ENCODE data around the gene NEUROD6. TPM values are rescaled to one million over a fixed set of nuclear protein-coding genes. Genes with fewer than 3 reads are reported as not detected.

Gene NEUROD6
- polyA plus RNA-seq, 3 donors: not detected

DNA sequence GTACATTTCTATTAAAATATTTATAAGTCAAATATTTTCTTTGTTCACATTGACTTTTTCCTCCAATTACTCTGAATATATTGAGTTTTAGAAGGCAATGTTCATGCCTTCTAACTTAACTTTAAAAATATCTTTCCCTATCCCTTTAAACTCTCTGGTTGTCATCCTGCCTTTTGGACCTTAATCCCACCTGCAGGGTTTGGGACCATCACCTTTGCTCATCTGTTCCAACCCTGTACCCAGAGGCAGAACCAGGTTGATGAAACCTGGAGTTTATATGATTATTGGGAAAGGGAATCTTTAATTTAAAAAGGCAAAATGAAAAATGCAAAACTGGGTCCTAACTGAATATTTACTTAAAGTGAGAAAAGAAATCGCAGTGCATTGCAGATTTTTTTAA lies 24.8 kb downstream of the NEUROD6 start:
- Mint-ChIP-seq H3K9me3 (peaks cover 0 to 4% (median 0%) of the 10 kb centered on the region in 7 donors), H3K36me3 (no peaks in the 10 kb centered on the region), H3K27me3 (ENCODE audit: low read depth in 3 of 3) (peaks cover 0 to 2% (median 0%) of the 10 kb centered on the region in 3 donors), H3K4me3 (no peak overlapping the region), H3K27ac (no peak overlapping the region), H3K4me1 (no peaks in the 10 kb centered on the region)
- Histone ChIP-seq H3K36me3 (replicated peaks in 1 of 2; ENCODE audit: control insufficient read depth in 1 of 2, insufficient read depth in 2 of 2, low read length in 2 of 2) (no peaks in the 10 kb centered on the region), H2AFZ (ENCODE audit: insufficient read depth, low read depth, low read length, poor library complexity, severe bottlenecking) (no peak overlapping the region), H3K4me3 (replicated peaks in 1 of 3; ENCODE audit: low read depth in 2 of 3, low read length in 3 of 3) (no peak overlapping the region), H3K9me3 (replicated peaks in 1 of 2; ENCODE audit: control insufficient read depth in 1 of 2, insufficient read depth in 1 of 2, low read length in 2 of 2) (no peaks in the 10 kb centered on the region), H3K79me2 (ENCODE audit: insufficient read depth, low read length) (no peaks in the 10 kb centered on the region), H3K4me2 (replicated peaks; ENCODE audit: extremely low read depth, low read length, poor library complexity, severe bottlenecking) (no peak overlapping the region), H4K20me1 (ENCODE audit: insufficient read depth, low read length) (no peaks in the 10 kb centered on the region), H3K4me1 (ENCODE audit: control insufficient read depth in 1 of 2, insufficient read depth in 2 of 2, low read length in 2 of 2) (no peaks in the 10 kb centered on the region), H3K27ac (ENCODE audit: low read depth in 1 of 2, low read length in 2 of 2) (no peak overlapping the region), H3K9ac (ENCODE audit: insufficient read depth, low read length, poor library complexity, severe bottlenecking) (no peak overlapping the region), H3K27me3 (ENCODE audit: control insufficient read depth in 2 of 2, insufficient read depth in 2 of 2, low read length in 2 of 2) (no peaks in the 10 kb centered on the region)
- no CpG with 5 or more reads among the region's 1 CpG for whole genome bisulfite sequencing (ENCODE audit: insufficient coverage)
- no peak for DNase-seq
- intact Hi-C loops (cut with micrococcal nuclease): no loop called here
- TF ChIP-seq, protein P1, sequence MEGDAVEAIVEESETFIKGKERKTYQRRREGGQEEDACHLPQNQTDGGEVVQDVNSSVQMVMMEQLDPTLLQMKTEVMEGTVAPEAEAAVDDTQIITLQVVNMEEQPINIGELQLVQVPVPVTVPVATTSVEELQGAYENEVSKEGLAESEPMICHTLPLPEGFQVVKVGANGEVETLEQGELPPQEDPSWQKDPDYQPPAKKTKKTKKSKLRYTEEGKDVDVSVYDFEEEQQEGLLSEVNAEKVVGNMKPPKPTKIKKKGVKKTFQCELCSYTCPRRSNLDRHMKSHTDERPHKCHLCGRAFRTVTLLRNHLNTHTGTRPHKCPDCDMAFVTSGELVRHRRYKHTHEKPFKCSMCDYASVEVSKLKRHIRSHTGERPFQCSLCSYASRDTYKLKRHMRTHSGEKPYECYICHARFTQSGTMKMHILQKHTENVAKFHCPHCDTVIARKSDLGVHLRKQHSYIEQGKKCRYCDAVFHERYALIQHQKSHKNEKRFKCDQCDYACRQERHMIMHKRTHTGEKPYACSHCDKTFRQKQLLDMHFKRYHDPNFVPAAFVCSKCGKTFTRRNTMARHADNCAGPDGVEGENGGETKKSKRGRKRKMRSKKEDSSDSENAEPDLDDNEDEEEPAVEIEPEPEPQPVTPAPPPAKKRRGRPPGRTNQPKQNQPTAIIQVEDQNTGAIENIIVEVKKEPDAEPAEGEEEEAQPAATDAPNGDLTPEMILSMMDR (IDR thresholded peaks at IDR 0.05): no peak

DNA sequence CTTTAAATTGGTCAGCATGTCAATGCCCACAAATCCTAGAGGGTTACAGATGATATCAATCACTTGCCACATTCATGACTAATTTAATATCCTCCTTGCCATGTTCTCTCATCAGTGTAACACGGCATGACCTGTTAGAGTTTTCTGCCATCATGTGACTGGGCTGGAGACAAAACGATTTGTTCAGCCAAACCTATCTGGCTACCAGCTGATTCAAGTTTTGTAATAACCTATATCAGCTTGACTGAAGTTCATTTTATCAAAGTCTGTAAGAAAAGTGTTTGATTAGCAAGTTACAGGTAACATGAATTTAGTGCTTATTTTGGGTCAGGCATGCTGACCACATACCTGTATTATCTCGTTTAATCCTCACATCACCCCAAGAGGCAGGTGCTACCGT lies 25.7 kb downstream of the NEUROD6 start:
- H3K9me3 ChIP-seq (replicated peaks in 1 of 2; ENCODE audit: control insufficient read depth in 1 of 2, insufficient read depth in 1 of 2, low read length in 2 of 2): no peaks in the 10 kb centered on the region
- no peak overlapping the region for H3K27ac Mint-ChIP-seq
- H3K27me3 ChIP-seq (ENCODE audit: control insufficient read depth in 2 of 2, insufficient read depth in 2 of 2, low read length in 2 of 2): no peaks in the 10 kb centered on the region

More for the DNA sequence above, 25.7 kb downstream of the NEUROD6 start:
- H3K27me3 Mint-ChIP-seq (ENCODE audit: low read depth in 3 of 3): peaks cover 0 to 2% (median 0%) of the 10 kb centered on the region in 3 donors
- Histone ChIP-seq H3K9ac (ENCODE audit: insufficient read depth, low read length, poor library complexity, severe bottlenecking) (no peak overlapping the region), H3K4me3 (replicated peaks in 1 of 3; ENCODE audit: low read depth in 2 of 3, low read length in 3 of 3) (no peak overlapping the region), H3K79me2 (ENCODE audit: insufficient read depth, low read length) (no peaks in the 10 kb centered on the region), H3K27ac (ENCODE audit: low read depth in 1 of 2, low read length in 2 of 2) (no peak overlapping the region), H3K36me3 (replicated peaks in 1 of 2; ENCODE audit: control insufficient read depth in 1 of 2, insufficient read depth in 2 of 2, low read length in 2 of 2) (no peaks in the 10 kb centered on the region), H4K20me1 (ENCODE audit: insufficient read depth, low read length) (no peaks in the 10 kb centered on the region), H2AFZ (ENCODE audit: insufficient read depth, low read depth, low read length, poor library complexity, severe bottlenecking) (no peak overlapping the region), H3K4me1 (ENCODE audit: control insufficient read depth in 1 of 2, insufficient read depth in 2 of 2, low read length in 2 of 2) (no peaks in the 10 kb centered on the region), H3K4me2 (replicated peaks; ENCODE audit: extremely low read depth, low read length, poor library complexity, severe bottlenecking) (no peak overlapping the region)
- no peak for DNase-seq
- no peak overlapping the region for H3K4me3 Mint-ChIP-seq
- intact Hi-C loops (cut with micrococcal nuclease): loop anchor here in 1 of 2 donors (5.0 kb wide), 1 partner anchor 52 kb away; no protein-coding TSS in a partner anchor
- WGBS (ENCODE audit: insufficient coverage): 80% methylated on average over 1 of the region's 4 CpGs
- H3K36me3 Mint-ChIP-seq: no peaks in the 10 kb centered on the region
- peaks cover 0 to 4% (median 0%) of the 10 kb centered on the region in 7 donors for H3K9me3 Mint-ChIP-seq
- no peaks in the 10 kb centered on the region for H3K4me1 Mint-ChIP-seq
- TF ChIP-seq, protein P1 (IDR thresholded peaks at IDR 0.05): no peak
